Measurements from ENCODE around the gene TRIM69.
"Not testable (repeated sequence)": the region's sequence is repeated elsewhere in the genome, so short reads cannot be mapped to it uniquely, and the experiment has no call there.

The TRIM69 gene

DNA sequence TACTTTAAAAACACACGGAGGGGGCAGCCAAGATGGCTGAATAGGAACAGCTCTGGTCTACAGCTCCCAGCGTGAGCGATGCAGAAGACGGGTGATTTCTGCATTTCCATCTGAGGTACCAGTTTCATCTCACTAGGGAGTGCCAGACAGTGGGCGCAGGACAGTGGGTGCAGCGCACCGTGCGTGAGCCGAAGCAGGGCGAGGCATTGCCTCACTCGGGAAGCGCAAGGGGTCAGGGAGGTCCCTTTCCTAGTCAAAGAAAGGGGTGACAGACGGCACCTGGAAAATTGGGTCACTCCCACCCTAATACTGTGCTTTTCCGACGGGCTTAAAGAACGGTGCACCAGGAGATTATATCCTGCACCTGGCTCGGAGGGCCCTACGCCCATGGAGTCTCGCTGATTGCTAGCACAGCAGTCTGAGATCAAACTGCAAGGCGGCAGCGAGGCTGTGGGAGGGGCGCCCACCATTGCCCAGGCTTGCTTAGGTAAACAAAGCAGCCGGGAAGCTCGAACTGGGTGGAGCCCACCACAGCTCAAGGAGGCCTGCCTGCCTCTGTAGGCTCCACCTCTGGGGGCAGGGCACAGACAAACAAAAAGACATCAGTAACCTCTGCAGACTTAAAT lies 3.0 kb downstream of the TRIM69 start:
- DNase-seq (ENCODE audit: low spot score): not testable (repeated sequence)

DNA sequence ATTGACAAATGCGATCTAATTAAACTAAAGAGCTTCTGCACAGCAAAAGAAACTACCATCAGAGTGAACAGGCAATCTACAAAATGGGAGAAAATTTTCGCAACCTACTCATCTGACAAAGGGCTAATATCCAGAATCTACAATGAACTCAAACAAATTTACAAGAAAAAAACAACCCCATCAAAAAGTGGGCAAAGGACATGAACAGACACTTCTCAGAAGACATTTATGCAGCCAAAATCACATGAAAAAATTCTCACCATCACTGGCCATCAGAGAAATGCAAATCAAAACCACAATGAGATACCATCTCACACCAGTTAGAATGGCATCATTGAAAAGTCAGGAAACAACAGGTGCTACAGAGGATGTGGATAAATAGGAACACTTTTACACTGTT lies 7.1 kb downstream of the TRIM69 start:
- not testable (repeated sequence) for DNase-seq (ENCODE audit: low spot score)

- DNase-seq (ENCODE audit: low spot score): no peak
Observed at GRCh38 chr15:44753345-44753744, 17.0 kb downstream of the TRIM69 start.

- DNase-seq (ENCODE audit: low spot score): no peak
Observed at GRCh38 chr15:44763187-44763586, 26.9 kb downstream of the TRIM69 start.

GRCh38 chr15:44763848-44764247 lies 27.5 kb downstream of the TRIM69 start:
- DNase-seq (ENCODE audit: low spot score): no peak

- no peak for DNase-seq (ENCODE audit: low spot score)
Observed at GRCh38 chr15:44765036-44765435, 28.7 kb downstream of the TRIM69 start.

- no peak for DNase-seq (ENCODE audit: low spot score)
Observed at GRCh38 chr15:44769521-44769920, 33.2 kb downstream of the TRIM69 start.

GRCh38 chr15:44770715-44771114 lies 34.4 kb downstream of the TRIM69 start:
- DNase-seq (ENCODE audit: low spot score): not testable (repeated sequence)

GRCh38 chr15:44775953-44776352 lies 39.6 kb downstream of the TRIM69 start:
- DNase-seq (ENCODE audit: low spot score): no peak

GRCh38 chr15:44779761-44780160 lies 43.4 kb downstream of the TRIM69 start:
- DNase-seq (ENCODE audit: low spot score): no peak

DNA sequence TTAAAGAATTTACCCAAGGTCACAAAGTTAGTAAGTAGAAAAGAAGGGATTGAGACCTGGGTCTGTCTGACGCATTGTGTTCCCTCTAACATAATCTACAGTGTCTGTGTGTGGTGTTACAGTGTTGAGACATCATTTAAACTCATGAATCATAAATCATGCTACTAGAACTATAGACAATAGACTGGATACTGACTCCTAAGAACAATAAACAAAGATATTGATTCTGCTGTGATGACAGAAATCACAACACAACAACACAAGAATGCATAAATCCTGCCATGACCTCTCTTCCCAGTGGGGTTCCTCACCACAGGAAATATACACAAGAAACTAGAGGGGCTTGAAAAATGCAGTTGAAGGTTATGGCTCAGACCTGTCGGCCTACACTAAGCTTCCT lies 44.3 kb downstream of the TRIM69 start:
- no peak for DNase-seq (ENCODE audit: low spot score)

DNA sequence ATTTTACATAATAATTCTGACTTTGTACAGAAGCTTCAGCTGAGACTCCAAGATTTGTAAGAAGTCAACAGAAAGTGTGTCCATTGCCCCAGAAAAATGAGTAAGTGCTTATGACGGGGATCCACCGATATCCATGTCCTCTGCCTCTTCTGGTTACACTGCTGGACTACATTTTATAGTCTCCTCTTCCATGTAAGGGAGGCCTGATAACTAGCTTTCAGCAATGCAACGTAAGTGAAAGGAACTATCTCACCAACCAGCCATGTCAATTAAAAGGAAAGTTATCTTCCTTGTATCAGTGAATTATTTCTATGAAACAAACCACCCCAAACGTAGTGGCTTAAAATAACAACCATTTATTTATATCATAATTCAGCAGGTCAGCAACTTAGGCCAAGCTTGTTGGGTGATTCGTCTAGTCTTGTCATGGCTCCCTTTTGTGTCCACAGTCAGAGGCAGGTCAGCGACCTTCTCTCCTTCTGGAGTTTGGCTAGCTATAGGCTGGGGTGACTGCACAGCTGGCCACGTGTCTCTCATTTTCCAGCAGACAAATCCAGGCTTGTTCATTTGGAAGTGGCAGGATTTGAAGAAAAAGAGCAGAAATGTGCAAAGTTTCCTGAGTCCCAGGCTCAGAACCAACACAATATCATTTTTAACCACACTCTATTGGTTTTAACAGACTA lies 44.9 kb downstream of the TRIM69 start:
- DNase-seq (ENCODE audit: low spot score): no peak

- no peak for DNase-seq (ENCODE audit: low spot score)
Observed at GRCh38 chr15:44782516-44782915, 46.2 kb downstream of the TRIM69 start.

- not testable (repeated sequence) for DNase-seq (ENCODE audit: low spot score)
Observed at GRCh38 chr15:44784918-44785274, 48.6 kb downstream of the TRIM69 start.

DNA sequence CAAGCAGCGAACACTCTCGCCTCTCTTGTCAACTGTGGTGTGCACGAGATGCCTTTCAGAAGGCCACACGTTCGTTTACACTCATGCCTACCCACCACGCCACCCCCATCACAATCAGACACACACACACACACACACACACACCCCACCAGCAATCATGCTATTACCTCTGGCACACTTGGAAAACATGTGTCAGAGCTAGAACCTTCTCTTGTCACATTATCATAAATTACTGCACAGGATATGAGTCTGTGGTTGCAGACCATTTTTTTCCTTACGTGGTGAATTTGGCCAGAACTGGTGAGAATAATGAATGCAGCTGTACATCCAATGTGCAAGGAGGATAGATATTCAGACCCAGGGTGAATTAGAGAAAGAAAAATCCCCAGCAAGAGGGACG lies 52.4 kb downstream of the TRIM69 start:
- peak; percentile 31 for DNase-seq (ENCODE audit: low spot score)

- DNase-seq (ENCODE audit: low spot score): no peak
Observed at GRCh38 chr15:44790215-44790614, 53.9 kb downstream of the TRIM69 start.

GRCh38 chr15:44790656-44791055 lies 54.3 kb downstream of the TRIM69 start:
- no peak for DNase-seq (ENCODE audit: low spot score)

DNA sequence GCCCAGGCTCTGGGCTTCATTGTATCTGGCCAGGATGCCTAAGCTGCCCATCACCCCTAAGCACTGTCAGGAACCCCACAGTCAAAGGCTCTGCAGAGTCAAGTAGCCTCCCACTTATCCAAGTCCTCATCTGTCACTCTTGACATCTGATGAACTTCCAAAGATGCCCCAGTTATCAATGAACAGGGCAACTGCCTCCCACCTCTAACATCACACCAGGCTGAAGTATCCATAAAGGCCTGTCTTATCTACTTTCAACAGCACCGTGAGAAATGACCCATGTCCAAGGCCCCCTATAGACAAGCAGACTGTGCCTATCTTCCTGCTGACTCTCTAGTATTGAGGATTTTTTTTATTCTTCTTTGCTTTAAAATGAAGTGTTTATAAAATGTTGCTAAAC lies 56.4 kb downstream of the TRIM69 start:
- no peak for DNase-seq (ENCODE audit: low spot score)

DNA sequence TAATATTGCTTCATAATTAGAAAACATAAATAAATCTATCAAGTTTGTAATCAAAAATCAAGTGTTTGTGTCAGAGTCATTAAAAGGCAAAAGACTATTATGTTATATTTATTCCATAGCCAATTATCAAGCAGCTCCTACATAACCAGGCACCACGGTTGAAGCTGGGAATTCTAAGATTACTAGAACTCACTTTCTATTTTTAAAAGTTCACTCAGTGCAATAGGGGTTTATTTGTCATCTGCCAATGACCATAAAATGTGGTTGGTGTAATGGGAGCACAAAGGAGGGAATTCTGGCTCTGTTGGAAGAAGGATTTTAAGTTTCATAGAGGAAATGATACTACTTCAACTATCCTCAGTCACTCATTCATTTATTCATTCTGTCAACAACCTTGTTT lies 57.7 kb downstream of the TRIM69 start:
- DNase-seq (ENCODE audit: low spot score): no peak

- DNase-seq (ENCODE audit: low spot score): no peak
Observed at GRCh38 chr15:44796508-44796907, 60.2 kb downstream of the TRIM69 start.

GRCh38 chr15:44798826-44799225 lies 62.5 kb downstream of the TRIM69 start:
- DNase-seq (ENCODE audit: low spot score): peak; percentile 12

DNA sequence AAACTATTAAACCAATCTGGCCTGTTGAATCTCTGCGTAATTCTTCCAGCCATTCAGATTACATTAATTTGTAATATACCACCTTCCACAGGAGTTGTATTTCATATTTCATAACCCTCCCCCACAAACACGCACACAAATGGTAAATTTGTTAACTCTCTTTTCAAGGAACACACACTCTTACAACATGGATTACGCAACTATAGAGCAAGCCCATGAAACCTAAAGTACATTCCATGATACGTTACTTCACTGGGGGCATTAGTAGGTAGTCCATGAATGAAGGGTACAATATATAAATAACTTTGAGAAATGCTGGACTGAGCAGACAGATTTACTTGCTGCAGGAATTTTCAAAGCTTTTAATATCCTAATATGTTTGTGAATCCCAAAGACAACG lies 65.0 kb downstream of the TRIM69 start:
- no peak for DNase-seq (ENCODE audit: low spot score)

GRCh38 chr15:44801797-44802196 lies 65.5 kb downstream of the TRIM69 start:
- no peak for DNase-seq (ENCODE audit: low spot score)

- no peak for DNase-seq (ENCODE audit: low spot score)
Observed at GRCh38 chr15:44802336-44802735, 66.0 kb downstream of the TRIM69 start.
